ENCODE data around the gene MYBPC1. TPM values are rescaled to one million over a fixed set of nuclear protein-coding genes. Genes with fewer than 3 reads are reported as not detected.

The MYBPC1 gene
- total RNA-seq, 1 experiment from 2014 or later = 0.49 TPM

DNA sequence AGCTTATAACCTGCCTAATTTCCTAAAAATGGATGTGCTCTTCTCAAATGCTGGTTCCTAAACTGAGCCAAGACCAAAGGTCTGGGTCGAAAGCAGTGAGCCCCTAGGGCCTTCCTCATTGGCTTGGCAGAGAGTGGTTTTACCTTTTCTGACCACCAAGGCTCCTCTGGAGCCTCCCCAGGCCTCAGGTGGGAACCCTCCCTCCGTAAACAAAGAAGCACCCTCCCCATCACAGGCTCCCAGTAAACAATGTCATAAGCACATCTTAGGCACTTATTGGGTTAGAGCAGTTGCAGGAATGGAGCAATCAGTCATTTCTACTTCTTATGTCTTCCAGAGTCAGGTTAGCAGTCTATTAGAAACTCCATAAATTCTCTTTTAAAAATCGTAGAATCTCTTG is 108.7 kb downstream of the MYBPC1 start:
- Histone ChIP-seq H3K4me3 (ENCODE audit: low read depth, low read length, poor library complexity, severe bottlenecking) (no peak overlapping the region), H3K9me3 (ENCODE audit: low read depth, low read length, poor library complexity, severe bottlenecking) (no peaks in the 10 kb centered on the region), H3K27me3 (replicated peaks; ENCODE audit: insufficient read depth, low read depth, low read length, poor library complexity) (no peaks in the 10 kb centered on the region), H3K27ac (ENCODE audit: low read depth, low read length, poor library complexity, severe bottlenecking) (no peak overlapping the region), H3K4me1 (ENCODE audit: insufficient read depth, low read length, poor library complexity, severe bottlenecking) (no peaks in the 10 kb centered on the region), H3K36me3 (ENCODE audit: insufficient read depth, low read length, poor library complexity, severe bottlenecking) (no peaks in the 10 kb centered on the region)
- ChIA-PET POLR2A (ENCODE audit: low non-redundant PET) (no interaction called here), CTCF (no interaction called here)
- BruUV-seq (replicated peaks) = no TSS peak
- DNase-seq (ENCODE audit: low spot score) = no peak
- intact Hi-C loops (cut with micrococcal nuclease; ENCODE audit: unreplicated experiment) = no loop called here
- TF ChIP-seq, protein P1, sequence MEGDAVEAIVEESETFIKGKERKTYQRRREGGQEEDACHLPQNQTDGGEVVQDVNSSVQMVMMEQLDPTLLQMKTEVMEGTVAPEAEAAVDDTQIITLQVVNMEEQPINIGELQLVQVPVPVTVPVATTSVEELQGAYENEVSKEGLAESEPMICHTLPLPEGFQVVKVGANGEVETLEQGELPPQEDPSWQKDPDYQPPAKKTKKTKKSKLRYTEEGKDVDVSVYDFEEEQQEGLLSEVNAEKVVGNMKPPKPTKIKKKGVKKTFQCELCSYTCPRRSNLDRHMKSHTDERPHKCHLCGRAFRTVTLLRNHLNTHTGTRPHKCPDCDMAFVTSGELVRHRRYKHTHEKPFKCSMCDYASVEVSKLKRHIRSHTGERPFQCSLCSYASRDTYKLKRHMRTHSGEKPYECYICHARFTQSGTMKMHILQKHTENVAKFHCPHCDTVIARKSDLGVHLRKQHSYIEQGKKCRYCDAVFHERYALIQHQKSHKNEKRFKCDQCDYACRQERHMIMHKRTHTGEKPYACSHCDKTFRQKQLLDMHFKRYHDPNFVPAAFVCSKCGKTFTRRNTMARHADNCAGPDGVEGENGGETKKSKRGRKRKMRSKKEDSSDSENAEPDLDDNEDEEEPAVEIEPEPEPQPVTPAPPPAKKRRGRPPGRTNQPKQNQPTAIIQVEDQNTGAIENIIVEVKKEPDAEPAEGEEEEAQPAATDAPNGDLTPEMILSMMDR (conservative IDR thresholded peaks at IDR 0.05; ENCODE audit: low read depth, low read length) = no peak
- TF ChIP-seq EZH2 (IDR thresholded peaks at IDR 0.05; ENCODE audit: borderline replicate concordance, low read depth, low read length, poor library complexity, severe bottlenecking) = no peak

DNA sequence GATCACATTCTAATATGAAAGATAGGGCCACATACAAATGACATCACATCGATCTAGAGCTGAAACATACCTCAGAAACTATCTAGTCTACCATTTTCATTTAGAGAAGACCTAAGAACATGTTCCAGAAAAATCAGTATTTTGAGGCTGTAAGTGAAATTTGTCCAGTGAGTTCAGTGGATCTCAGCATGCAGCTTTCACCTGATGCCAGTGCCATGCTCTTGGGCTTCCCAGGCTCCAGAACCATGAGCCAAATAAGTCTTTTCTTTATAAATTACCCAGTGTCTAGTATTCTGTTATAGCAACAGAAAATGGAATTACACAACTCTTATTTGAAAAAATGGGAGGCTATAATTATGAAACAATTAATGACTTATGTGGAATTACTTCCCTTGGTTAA is 111.6 kb downstream of the MYBPC1 start:
- intact Hi-C loops (cut with micrococcal nuclease; ENCODE audit: unreplicated experiment) = no loop called here
- POLR2A ChIA-PET (ENCODE audit: low non-redundant PET) = no interaction called here
- Histone ChIP-seq H3K4me3 (ENCODE audit: low read depth, low read length, poor library complexity, severe bottlenecking) (no peak overlapping the region), H3K4me1 (ENCODE audit: insufficient read depth, low read length, poor library complexity, severe bottlenecking) (no peaks in the 10 kb centered on the region), H3K36me3 (ENCODE audit: insufficient read depth, low read length, poor library complexity, severe bottlenecking) (no peaks in the 10 kb centered on the region), H3K9me3 (ENCODE audit: low read depth, low read length, poor library complexity, severe bottlenecking) (no peaks in the 10 kb centered on the region), H3K27me3 (replicated peaks; ENCODE audit: insufficient read depth, low read depth, low read length, poor library complexity) (no peaks in the 10 kb centered on the region), H3K27ac (ENCODE audit: low read depth, low read length, poor library complexity, severe bottlenecking) (no peak overlapping the region)
- BruUV-seq (replicated peaks) = no TSS peak
- TF ChIP-seq, protein P1 (conservative IDR thresholded peaks at IDR 0.05; ENCODE audit: low read depth, low read length) = no peak
- no peak for TF ChIP-seq EZH2 (IDR thresholded peaks at IDR 0.05; ENCODE audit: borderline replicate concordance, low read depth, low read length, poor library complexity, severe bottlenecking)
- DNase-seq (ENCODE audit: low spot score) = no peak
- CTCF ChIA-PET = no interaction called here

DNA sequence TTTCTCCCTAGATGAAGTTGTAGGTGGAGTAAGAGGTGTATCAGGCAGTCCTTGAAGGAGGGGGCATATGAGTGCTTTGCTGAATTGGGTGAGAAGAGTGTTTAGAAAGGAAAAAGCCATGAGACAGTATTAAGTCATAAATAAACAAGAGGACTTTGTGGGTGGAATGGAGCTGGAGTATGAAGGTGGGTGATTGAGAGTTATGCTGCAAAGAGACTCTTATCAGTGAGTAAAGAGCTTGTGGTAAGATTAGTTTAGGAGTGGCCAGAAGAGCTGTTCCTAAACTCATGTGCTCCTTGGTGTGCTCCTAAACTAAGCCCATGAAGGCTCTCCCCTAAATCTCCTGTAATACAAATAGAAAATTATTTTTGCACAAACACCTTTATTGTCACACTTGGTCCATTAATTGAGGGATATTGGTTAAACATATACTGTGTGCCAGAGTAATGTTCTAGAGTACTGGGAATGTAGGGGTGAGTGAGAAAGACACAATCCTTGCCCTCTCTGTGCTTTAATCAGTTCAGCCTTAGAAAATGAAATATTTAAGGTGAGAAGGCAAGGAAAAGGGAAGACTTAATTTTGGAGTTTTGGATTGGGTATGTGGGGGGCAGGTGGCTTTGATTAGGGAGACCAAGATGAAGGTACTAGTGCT is 112.5 kb downstream of the MYBPC1 start:
- Histone ChIP-seq H3K4me1 (ENCODE audit: insufficient read depth, low read length, poor library complexity, severe bottlenecking) (no peaks in the 10 kb centered on the region), H3K27ac (ENCODE audit: low read depth, low read length, poor library complexity, severe bottlenecking) (no peak overlapping the region), H3K27me3 (replicated peaks; ENCODE audit: insufficient read depth, low read depth, low read length, poor library complexity) (no peaks in the 10 kb centered on the region), H3K9me3 (ENCODE audit: low read depth, low read length, poor library complexity, severe bottlenecking) (no peaks in the 10 kb centered on the region), H3K36me3 (ENCODE audit: insufficient read depth, low read length, poor library complexity, severe bottlenecking) (no peaks in the 10 kb centered on the region), H3K4me3 (ENCODE audit: low read depth, low read length, poor library complexity, severe bottlenecking) (no peak overlapping the region)
- no peak for DNase-seq (ENCODE audit: low spot score)
- ChIA-PET CTCF (no interaction called here), POLR2A (ENCODE audit: low non-redundant PET) (no interaction called here)
- intact Hi-C loops (cut with micrococcal nuclease; ENCODE audit: unreplicated experiment) = no loop called here
- TF ChIP-seq EZH2 (IDR thresholded peaks at IDR 0.05; ENCODE audit: borderline replicate concordance, low read depth, low read length, poor library complexity, severe bottlenecking) = no peak
- TF ChIP-seq, protein P1 (conservative IDR thresholded peaks at IDR 0.05; ENCODE audit: low read depth, low read length) = no peak
- BruUV-seq (replicated peaks) = no TSS peak
